HEK293 (cell line): ENCODE measurements around the gene ANKRD6.

Experiments used
- CTCF ChIA-PET: fragments of 350-600 bp; formaldehyde crosslinking; extraction: SDS; loops from one replicate; lab custom pipeline; 2021; ENCODE audit warnings: antibody characterized with exemption; lab: Yijun Ruan, JAX
- POLR2A ChIA-PET: fragments of 300-600 bp; formaldehyde crosslinking; extraction: SDS; loops from one replicate; lab custom pipeline; 2020; ENCODE audit warnings: antibody characterized with exemption, inconsistent platforms; lab: Yijun Ruan, JAX
- H3K27ac ChIP-seq: fragments of 200-500 bp; sonication (Bioruptor generic); 2 replicates; pipeline ENCODE4 v1.5.1; 2014; ENCODE audit warnings: low read depth, low read length, control low read depth, inconsistent platforms; ENCODE audit errors: extremely low read depth
- H3K36me3 ChIP-seq, 2 experiments: fragments of 200-500 bp in 1 of 2; sonication (Bioruptor generic) in 1 of 2; 1 replicate in 1 of 2; 2 replicates in 1 of 2; pipeline ENCODE4 v1.5.1; 2014 to 2017; ENCODE audit warnings: inconsistent platforms in 2 of 2, low read length in 2 of 2; ENCODE audit not compliant: control insufficient read depth in 2 of 2, insufficient read depth in 1 of 2
- H3K4me1 ChIP-seq: fragments of 200-500 bp; sonication (Bioruptor generic); 2 replicates; pipeline ENCODE4 v1.5.1; 2014; ENCODE audit warnings: mild to moderate bottlenecking, low read length, inconsistent platforms; ENCODE audit not compliant: control insufficient read depth, insufficient read depth
- H3K4me3 ChIP-seq: 2 replicates; pipeline ENCODE4 v1.5.1; 2011; ENCODE audit warnings: low read depth, mild to moderate bottlenecking, control low read depth, low read length, moderate library complexity
- H3K9me3 ChIP-seq: fragments of 200-500 bp; sonication (Bioruptor generic); 2 replicates; pipeline ENCODE4 v1.5.1; 2014; ENCODE audit warnings: low read depth, low read length, inconsistent platforms; ENCODE audit not compliant: control insufficient read depth, insufficient read depth
- KLF9 ChIP-seq: fragments of 450-650 bp; formaldehyde crosslinking; IDR thresholded peaks from 2 replicates; pipeline ENCODE4 v1.5.1; 2016; ENCODE audit warnings: missing biosample characterization, missing genetic modification characterization, low read depth
- ZBTB7A ChIP-seq: fragments of 450-650 bp; formaldehyde crosslinking; IDR thresholded peaks from 2 replicates; pipeline ENCODE4 v1.5.1; 2016; ENCODE audit warnings: low read depth, missing biosample characterization, missing genetic modification characterization
- ZEB2 ChIP-seq: fragments of 450-650 bp; formaldehyde crosslinking; IDR thresholded peaks from 2 replicates; pipeline ENCODE4 v1.5.1; 2016; ENCODE audit warnings: missing biosample characterization, missing genetic modification characterization
- ZNF133 ChIP-seq: fragments of 450-650 bp; formaldehyde crosslinking; IDR thresholded peaks from 2 replicates; pipeline ENCODE4 v1.5.1; 2016; ENCODE audit warnings: missing biosample characterization, missing genetic modification characterization
- ZNF2 ChIP-seq: fragments of 450-650 bp; formaldehyde crosslinking; IDR thresholded peaks from 2 replicates; pipeline ENCODE4 v1.5.1; 2016; ENCODE audit warnings: missing biosample characterization, missing genetic modification characterization
- ZNF324 ChIP-seq: fragments of 450-650 bp; formaldehyde crosslinking; IDR thresholded peaks from 2 replicates; pipeline ENCODE4 v1.5.1; 2016; ENCODE audit warnings: missing biosample characterization, missing genetic modification characterization
- ZNF510 ChIP-seq: fragments of 450-650 bp; formaldehyde crosslinking; IDR thresholded peaks from 2 replicates; pipeline ENCODE4 v1.5.1; 2018; ENCODE audit warnings: mild to moderate bottlenecking, missing genetic modification characterization, missing biosample characterization; ENCODE audit not compliant: insufficient replicate concordance
- ZNF658 ChIP-seq: fragments of 450-650 bp; formaldehyde crosslinking; IDR thresholded peaks from 2 replicates; pipeline ENCODE4; 2016; ENCODE audit warnings: missing biosample characterization, missing genetic modification characterization
- ZNF777 ChIP-seq: fragments of 450-650 bp; formaldehyde crosslinking; IDR thresholded peaks from 2 replicates; pipeline ENCODE4 v1.5.1; 2017; ENCODE audit warnings: missing biosample characterization, missing genetic modification characterization, borderline replicate concordance
- ZNF843 ChIP-seq: fragments of 450-650 bp; formaldehyde crosslinking; IDR thresholded peaks from 2 replicates; pipeline ENCODE4 v1.5.1; 2016; ENCODE audit warnings: missing biosample characterization, missing genetic modification characterization
- TF ChIP-seq, protein P1 (sequence below): fragments of 450-650 bp; formaldehyde crosslinking; conservative IDR thresholded peaks from 2 replicates; pipeline ENCODE4 v1.5.1; 2016; ENCODE audit warnings: low read depth, missing biosample characterization, missing genetic modification characterization
- TF ChIP-seq, protein P2 (sequence below): fragments of 450-650 bp; formaldehyde crosslinking; IDR thresholded peaks from 2 replicates; pipeline ENCODE4 v1.5.1; 2016; ENCODE audit warnings: missing biosample characterization, missing genetic modification characterization
- TF ChIP-seq, protein P3 (sequence below): fragments of 450-650 bp; formaldehyde crosslinking; conservative IDR thresholded peaks from 2 replicates; pipeline ENCODE4 v1.5.1; 2016; ENCODE audit warnings: low read depth, missing biosample characterization, missing genetic modification characterization
- TF ChIP-seq, protein P4 (sequence below): fragments of 450-650 bp; formaldehyde crosslinking; IDR thresholded peaks from 2 replicates; pipeline ENCODE4 v1.5.1; 2016; ENCODE audit warnings: missing biosample characterization, missing genetic modification characterization
- TF ChIP-seq, protein P5 (sequence below): fragments of 450-650 bp; formaldehyde crosslinking; IDR thresholded peaks from 2 replicates; pipeline ENCODE4 v1.5.1; 2016; ENCODE audit warnings: missing biosample characterization, missing genetic modification characterization

Gene ANKRD6

DNA sequence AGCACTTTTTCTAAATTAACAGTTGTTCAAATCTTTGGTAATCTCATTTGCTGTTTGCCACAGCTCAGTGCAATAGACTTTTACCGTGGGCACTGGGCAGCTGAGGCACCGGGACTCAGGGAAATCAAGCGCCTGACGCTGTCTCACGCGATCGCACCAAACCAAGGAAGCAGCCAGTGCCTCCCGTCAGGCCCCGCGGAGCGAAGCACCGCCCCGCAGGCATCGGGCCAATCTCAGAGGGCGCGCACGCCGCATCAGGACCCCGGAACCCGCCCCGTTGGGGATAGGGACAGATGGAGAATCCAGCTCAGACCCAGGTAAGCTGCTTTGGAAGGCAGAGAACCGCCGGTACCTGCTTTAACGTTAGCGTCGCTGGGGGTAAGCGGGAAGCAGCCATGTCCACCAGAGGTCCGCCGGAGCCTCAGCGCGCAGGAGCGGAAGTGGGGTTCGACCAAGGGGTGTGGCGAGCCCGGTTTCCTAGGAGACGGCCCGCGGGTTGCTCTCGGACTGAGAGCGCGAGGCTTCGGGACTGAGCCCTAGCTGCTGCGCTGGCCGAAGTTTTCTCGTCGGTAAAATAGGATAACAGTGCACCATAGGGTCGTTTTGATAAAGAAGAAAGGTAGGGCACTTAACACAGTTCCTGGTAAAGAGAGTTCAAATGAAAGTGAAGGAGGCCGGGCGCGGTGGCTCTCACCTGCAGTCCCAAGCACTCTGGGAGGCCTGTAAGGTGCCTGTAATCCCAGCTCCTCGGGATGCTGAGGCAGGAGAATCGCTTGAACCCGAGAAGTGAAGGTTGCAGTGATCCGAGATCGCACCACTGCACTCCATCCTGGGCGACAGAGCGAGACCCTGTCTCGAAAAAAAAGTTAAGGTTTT lies 205.6 kb downstream of the ANKRD6 start, which contains the start of gene LYRM2 (continued):
- TF ChIP-seq, protein P1, sequence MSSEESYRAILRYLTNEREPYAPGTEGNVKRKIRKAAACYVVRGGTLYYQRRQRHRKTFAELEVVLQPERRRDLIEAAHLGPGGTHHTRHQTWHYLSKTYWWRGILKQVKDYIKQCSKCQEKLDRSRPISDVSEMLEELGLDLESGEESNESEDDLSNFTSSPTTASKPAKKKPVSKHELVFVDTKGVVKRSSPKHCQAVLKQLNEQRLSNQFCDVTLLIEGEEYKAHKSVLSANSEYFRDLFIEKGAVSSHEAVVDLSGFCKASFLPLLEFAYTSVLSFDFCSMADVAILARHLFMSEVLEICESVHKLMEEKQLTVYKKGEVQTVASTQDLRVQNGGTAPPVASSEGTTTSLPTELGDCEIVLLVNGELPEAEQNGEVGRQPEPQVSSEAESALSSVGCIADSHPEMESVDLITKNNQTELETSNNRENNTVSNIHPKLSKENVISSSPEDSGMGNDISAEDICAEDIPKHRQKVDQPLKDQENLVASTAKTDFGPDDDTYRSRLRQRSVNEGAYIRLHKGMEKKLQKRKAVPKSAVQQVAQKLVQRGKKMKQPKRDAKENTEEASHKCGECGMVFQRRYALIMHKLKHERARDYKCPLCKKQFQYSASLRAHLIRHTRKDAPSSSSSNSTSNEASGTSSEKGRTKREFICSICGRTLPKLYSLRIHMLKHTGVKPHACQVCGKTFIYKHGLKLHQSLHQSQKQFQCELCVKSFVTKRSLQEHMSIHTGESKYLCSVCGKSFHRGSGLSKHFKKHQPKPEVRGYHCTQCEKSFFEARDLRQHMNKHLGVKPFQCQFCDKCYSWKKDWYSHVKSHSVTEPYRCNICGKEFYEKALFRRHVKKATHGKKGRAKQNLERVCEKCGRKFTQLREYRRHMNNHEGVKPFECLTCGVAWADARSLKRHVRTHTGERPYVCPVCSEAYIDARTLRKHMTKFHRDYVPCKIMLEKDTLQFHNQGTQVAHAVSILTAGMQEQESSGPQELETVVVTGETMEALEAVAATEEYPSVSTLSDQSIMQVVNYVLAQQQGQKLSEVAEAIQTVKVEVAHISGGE (tag by site-specific recombination), result peak; percentile 70
- TF ChIP-seq KLF9 (peak; percentile 81), ZNF843 (tag by site-specific recombination) (peak; percentile 42; the same call in 1 of the 2 replicates), ZNF777 (tag by site-specific recombination) (peak; percentile 61; the same call in 1 of the 2 replicates), ZNF324 (tag by site-specific recombination) (peak; percentile 62; the same call in 1 of the 2 replicates), ZEB2 (peak; percentile 93), ZNF2 (0 out of 2 replicates have a peak, but pooled peaks have one; percentile 42)
- TF ChIP-seq, protein P2, sequence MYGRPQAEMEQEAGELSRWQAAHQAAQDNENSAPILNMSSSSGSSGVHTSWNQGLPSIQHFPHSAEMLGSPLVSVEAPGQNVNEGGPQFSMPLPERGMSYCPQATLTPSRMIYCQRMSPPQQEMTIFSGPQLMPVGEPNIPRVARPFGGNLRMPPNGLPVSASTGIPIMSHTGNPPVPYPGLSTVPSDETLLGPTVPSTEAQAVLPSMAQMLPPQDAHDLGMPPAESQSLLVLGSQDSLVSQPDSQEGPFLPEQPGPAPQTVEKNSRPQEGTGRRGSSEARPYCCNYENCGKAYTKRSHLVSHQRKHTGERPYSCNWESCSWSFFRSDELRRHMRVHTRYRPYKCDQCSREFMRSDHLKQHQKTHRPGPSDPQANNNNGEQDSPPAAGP (tag by site-specific recombination), result 0 out of 2 replicates have a peak, but pooled peaks have one; percentile 58
- TF ChIP-seq, protein P3, sequence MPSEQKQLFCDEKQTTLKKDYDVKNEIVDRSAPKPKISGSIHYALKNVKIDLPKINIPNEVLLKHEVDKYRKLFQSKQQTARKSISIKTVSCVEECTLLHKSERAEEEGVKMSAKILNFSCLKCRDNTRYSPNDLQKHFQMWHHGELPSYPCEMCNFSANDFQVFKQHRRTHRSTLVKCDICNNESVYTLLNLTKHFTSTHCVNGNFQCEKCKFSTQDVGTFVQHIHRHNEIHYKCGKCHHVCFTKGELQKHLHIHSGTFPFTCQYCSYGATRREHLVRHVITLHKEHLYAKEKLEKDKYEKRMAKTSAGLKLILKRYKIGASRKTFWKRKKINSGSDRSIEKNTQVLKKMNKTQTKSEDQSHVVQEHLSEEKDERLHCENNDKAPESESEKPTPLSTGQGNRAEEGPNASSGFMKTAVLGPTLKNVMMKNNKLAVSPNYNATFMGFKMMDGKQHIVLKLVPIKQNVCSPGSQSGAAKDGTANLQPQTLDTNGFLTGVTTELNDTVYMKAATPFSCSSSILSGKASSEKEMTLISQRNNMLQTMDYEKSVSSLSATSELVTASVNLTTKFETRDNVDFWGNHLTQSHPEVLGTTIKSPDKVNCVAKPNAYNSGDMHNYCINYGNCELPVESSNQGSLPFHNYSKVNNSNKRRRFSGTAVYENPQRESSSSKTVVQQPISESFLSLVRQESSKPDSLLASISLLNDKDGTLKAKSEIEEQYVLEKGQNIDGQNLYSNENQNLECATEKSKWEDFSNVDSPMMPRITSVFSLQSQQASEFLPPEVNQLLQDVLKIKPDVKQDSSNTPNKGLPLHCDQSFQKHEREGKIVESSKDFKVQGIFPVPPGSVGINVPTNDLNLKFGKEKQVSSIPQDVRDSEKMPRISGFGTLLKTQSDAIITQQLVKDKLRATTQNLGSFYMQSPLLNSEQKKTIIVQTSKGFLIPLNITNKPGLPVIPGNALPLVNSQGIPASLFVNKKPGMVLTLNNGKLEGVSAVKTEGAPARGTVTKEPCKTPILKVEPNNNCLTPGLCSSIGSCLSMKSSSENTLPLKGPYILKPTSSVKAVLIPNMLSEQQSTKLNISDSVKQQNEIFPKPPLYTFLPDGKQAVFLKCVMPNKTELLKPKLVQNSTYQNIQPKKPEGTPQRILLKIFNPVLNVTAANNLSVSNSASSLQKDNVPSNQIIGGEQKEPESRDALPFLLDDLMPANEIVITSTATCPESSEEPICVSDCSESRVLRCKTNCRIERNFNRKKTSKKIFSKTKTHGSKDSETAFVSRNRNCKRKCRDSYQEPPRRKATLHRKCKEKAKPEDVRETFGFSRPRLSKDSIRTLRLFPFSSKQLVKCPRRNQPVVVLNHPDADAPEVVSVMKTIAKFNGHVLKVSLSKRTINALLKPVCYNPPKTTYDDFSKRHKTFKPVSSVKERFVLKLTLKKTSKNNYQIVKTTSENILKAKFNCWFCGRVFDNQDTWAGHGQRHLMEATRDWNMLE, result peak; percentile 51; the same call in 1 of the 2 replicates
- TF ChIP-seq, all 188 proteins: peak for 42

DNA sequence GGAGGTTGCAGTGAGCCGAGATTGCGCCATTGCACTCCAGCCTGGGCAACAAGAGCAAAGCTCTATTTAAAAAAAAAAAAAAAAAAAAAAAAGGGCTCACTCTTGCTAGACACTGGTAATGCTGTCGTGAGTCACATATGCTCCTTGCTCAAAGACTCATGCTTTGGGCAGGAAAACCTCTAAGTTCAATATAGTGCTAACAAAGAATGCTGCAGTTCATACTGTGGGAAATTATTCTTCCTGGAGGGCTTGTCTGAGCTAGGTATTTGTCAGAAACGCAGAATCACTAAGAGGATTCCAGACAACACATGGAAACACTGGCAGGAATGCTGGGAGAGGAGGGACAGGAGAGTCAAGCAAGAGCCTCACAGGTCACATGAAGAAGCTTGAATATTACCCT lies 207.9 kb downstream of the ANKRD6 start:
- H3K36me3 ChIP-seq, result peaks cover 7 to 63% of the 10 kb centered on the region in 2 experiments; a peak in 2 of 3 replicates
- CTCF ChIA-PET, result interaction anchor here (1.1 kb wide), 1 partner anchor 265 kb away, joined by 4 read pairs; no protein-coding TSS in a partner anchor
- no peak overlapping the region for H3K27ac ChIP-seq

More for the DNA sequence above, 207.9 kb downstream of the ANKRD6 start:
- Histone ChIP-seq H3K4me3 (no peak overlapping the region), H3K9me3 (no peaks in the 10 kb centered on the region), H3K4me1 (peaks cover 3% of the 10 kb centered on the region; the same call in 1 of the 2 replicates)
- POLR2A ChIA-PET, result interaction anchor here (0.7 kb wide), 1 partner anchor 506 kb away, joined by 6 read pairs; no protein-coding TSS in a partner anchor
- TF ChIP-seq, protein P4, sequence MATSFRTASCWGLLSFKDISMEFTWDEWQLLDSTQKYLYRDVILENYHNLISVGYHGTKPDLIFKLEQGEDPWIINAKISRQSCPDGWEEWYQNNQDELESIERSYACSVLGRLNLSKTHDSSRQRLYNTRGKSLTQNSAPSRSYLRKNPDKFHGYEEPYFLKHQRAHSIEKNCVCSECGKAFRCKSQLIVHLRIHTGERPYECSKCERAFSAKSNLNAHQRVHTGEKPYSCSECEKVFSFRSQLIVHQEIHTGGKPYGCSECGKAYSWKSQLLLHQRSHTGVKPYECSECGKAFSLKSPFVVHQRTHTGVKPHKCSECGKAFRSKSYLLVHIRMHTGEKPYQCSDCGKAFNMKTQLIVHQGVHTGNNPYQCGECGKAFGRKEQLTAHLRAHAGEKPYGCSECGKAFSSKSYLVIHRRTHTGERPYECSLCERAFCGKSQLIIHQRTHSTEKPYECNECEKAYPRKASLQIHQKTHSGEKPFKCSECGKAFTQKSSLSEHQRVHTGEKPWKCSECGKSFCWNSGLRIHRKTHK (tag by site-specific recombination), result no peak
- no peak for TF ChIP-seq ZNF510 (tag by site-specific recombination)
- TF ChIP-seq ZNF133 (tag by site-specific recombination), result no peak
- TF ChIP-seq ZBTB7A (tag by site-specific recombination), result no peak
- TF ChIP-seq ZNF658, result no peak
- TF ChIP-seq, protein P5, sequence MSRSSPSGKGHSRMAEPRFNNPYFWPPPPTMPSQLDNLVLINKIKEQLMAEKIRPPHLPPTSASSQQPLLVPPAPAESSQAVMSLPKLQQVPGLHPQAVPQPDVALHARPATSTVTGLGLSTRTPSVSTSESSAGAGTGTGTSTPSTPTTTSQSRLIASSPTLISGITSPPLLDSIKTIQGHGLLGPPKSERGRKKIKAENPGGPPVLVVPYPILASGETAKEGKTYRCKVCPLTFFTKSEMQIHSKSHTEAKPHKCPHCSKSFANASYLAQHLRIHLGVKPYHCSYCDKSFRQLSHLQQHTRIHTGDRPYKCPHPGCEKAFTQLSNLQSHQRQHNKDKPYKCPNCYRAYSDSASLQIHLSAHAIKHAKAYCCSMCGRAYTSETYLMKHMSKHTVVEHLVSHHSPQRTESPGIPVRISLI, result 0 out of 2 replicates have a peak, but pooled peaks have one; percentile 35
